ENCODE results near the gene KIF19.

The KIF19 gene

DNA sequence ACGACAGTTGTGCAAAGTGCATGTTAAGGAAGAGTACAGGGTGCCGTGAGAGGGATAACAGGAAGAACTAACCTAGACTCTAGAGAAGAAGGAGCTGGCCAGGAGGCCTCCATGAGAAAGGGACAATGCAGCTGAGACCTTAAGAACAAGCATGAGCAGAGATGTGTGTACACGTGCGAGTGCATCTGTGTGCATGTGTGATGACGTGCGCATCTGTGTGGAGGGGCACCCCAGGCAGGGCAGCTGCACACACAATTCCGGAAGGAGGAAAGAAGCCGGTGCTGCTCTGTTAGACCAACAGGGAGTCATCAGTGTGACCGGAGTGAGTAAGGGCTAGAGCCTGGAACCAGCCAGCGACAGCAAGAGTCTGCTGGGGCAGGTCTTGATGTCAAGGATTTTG, 7.6 kb upstream of the KIF19 start:
- DNase-seq = no peak
- no peaks in the 10 kb centered on the region for H3K9me3 ChIP-seq (ENCODE audit: severe bottlenecking)
- no peak overlapping the region for H3K27ac ChIP-seq
- H3K36me3 ChIP-seq = no peaks in the 10 kb centered on the region
- H3K27me3 ChIP-seq (ENCODE audit: insufficient read depth, low read depth, severe bottlenecking) = no peaks in the 10 kb centered on the region
- H3K4me3 ChIP-seq (ENCODE audit: low read depth, low read length) = no peak overlapping the region
- no peak for TF ChIP-seq CTCF (IDR thresholded peaks at IDR 0.05; ENCODE audit: low read depth, low read length)

DNA sequence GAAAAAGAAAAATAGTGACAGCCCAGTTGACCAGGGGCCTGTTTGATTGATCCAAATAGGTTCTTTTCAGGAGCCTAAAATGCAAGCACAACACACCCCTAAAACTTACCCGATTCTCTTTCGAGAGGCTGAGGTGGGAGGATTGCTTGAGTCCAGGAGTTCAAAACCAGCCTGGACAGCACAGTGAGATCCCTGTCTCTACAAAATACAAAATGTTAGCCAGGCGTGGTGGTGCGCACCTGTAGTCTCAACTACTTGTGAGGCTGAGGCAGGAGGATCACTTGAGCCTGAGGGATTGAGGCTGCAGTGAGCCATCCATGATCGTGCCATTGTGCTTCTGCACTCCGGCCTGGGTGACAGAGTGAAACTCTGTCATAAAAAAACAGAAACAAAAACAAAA, 1.5 kb upstream of the KIF19 start:
- Histone ChIP-seq H3K36me3 (no peaks in the 10 kb centered on the region), H3K4me3 (ENCODE audit: low read depth, low read length) (no peak overlapping the region), H3K9me3 (ENCODE audit: severe bottlenecking) (no peaks in the 10 kb centered on the region), H3K27ac (no peak overlapping the region), H3K27me3 (ENCODE audit: insufficient read depth, low read depth, severe bottlenecking) (no peaks in the 10 kb centered on the region)
- no peak for TF ChIP-seq CTCF (IDR thresholded peaks at IDR 0.05; ENCODE audit: low read depth, low read length)
- DNase-seq = no peak

DNA sequence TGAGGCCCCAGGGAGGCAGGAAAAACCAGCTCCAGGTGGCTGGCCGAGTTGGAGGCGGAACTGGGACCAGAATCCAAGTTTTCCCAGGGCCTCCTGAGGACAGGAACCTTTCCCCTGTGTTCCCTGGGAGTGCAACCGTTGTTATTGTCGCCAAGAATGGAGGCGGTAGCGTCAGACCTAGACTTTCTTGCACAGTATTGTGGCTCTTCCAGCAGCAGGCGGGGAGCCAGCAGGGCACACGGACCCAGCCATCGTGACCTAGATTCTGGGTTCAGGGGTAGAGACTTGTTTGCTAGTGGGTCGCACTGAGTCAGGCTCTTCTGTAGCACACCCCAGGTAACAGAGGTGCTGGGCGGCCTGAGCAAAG, 667 bp upstream of the KIF19 start:
- Histone ChIP-seq H3K36me3 (no peaks in the 10 kb centered on the region), H3K27me3 (ENCODE audit: insufficient read depth, low read depth, severe bottlenecking) (no peaks in the 10 kb centered on the region), H3K4me3 (ENCODE audit: low read depth, low read length) (no peak overlapping the region)

GRCh38 chr17:74326506-74326905, 480 bp downstream of the KIF19 start:
- H3K36me3 ChIP-seq = no peaks in the 10 kb centered on the region
- no peak overlapping the region for H3K4me3 ChIP-seq (ENCODE audit: low read depth, low read length)
- H3K27me3 ChIP-seq (ENCODE audit: insufficient read depth, low read depth, severe bottlenecking) = no peaks in the 10 kb centered on the region
- no peak for DNase-seq
- TF ChIP-seq CTCF (IDR thresholded peaks at IDR 0.05; ENCODE audit: low read depth, low read length) = no peak
- no peaks in the 10 kb centered on the region for H3K9me3 ChIP-seq (ENCODE audit: severe bottlenecking)
- H3K27ac ChIP-seq = no peak overlapping the region

More for the DNA sequence above, 667 bp upstream of the KIF19 start:
- TF ChIP-seq CTCF (IDR thresholded peaks at IDR 0.05; ENCODE audit: low read depth, low read length) = no peak
- H3K9me3 ChIP-seq (ENCODE audit: severe bottlenecking) = no peaks in the 10 kb centered on the region
- no peak for DNase-seq
- H3K27ac ChIP-seq = no peak overlapping the region

GRCh38 chr17:74328487-74328886, 2.5 kb downstream of the KIF19 start:
- H3K36me3 ChIP-seq = no peaks in the 10 kb centered on the region
- H3K27ac ChIP-seq = 0 out of 2 replicates have a peak overlapping the region, but pooled peaks have one; percentile 2
- DNase-seq = no peak
- no peaks in the 10 kb centered on the region for H3K27me3 ChIP-seq (ENCODE audit: insufficient read depth, low read depth, severe bottlenecking)
- H3K9me3 ChIP-seq (ENCODE audit: severe bottlenecking) = no peaks in the 10 kb centered on the region
- H3K4me3 ChIP-seq (ENCODE audit: low read depth, low read length) = no peak overlapping the region
- no peak for TF ChIP-seq CTCF (IDR thresholded peaks at IDR 0.05; ENCODE audit: low read depth, low read length)

DNA sequence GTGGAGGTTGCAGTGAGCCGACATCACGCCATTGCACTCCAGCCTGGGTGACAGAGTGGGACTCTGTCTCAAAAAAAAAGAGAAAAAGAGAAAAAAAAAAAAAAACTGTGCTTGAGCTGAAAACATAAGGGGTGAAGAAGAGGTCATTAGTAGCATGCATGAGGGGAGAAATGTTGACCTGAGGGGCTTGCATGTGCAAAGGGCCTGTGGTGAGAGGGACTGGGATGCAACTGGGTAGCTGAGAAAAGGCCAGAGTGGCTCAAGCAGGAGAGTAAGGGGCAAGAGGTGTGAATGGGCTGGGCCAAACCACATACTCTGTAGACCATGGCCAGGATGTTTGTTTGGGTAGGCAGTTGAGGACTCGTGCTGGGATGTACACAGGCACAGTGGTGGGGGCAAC, 3.4 kb downstream of the KIF19 start:
- no peak for DNase-seq
- Histone ChIP-seq H3K27ac (no peak overlapping the region), H3K27me3 (ENCODE audit: insufficient read depth, low read depth, severe bottlenecking) (no peaks in the 10 kb centered on the region), H3K36me3 (0 out of 2 replicates have a peak, but pooled peaks cover 2% of the 10 kb centered on the region), H3K4me3 (ENCODE audit: low read depth, low read length) (no peak overlapping the region), H3K9me3 (ENCODE audit: severe bottlenecking) (peaks cover 6% of the 10 kb centered on the region)
- TF ChIP-seq CTCF (IDR thresholded peaks at IDR 0.05; ENCODE audit: low read depth, low read length) = no peak
